Effector memory CD4-positive, alpha-beta T cell (primary cell): Measurements from ENCODE around the gene SYNDIG1.

Experiments
- DNase-seq, 3 donors: peaks; one replicate each; pipeline ENCODE4 v3.0.0-alpha.2; 2020
- H3K27ac ChIP-seq: 2 replicates; pipeline ENCODE4 v1.7.0; 2013; ENCODE audit warnings: mild to moderate bottlenecking, low read length, moderate library complexity; ENCODE audit not compliant: insufficient read depth, poor library complexity, severe bottlenecking
- H3K27me3 ChIP-seq: replicated peaks from 2 replicates; pipeline ENCODE4 v1.7.0; 2013; ENCODE audit warnings: mild to moderate bottlenecking, low read length; ENCODE audit not compliant: insufficient read depth, control insufficient read depth, poor library complexity, severe bottlenecking
- H3K36me3 ChIP-seq: 2 replicates; pipeline ENCODE4 v1.7.0; 2013; ENCODE audit warnings: mild to moderate bottlenecking, low read length, moderate library complexity; ENCODE audit not compliant: control insufficient read depth, insufficient read depth
- H3K4me1 ChIP-seq: 2 replicates; pipeline ENCODE4 v1.7.0; 2013; ENCODE audit warnings: low read length, mild to moderate bottlenecking; ENCODE audit not compliant: control insufficient read depth, insufficient read depth, poor library complexity, severe bottlenecking
- H3K4me3 ChIP-seq: 2 replicates; pipeline ENCODE4 v1.7.0; 2013; ENCODE audit warnings: low read length, low read depth, mild to moderate bottlenecking; ENCODE audit not compliant: insufficient read depth, poor library complexity, severe bottlenecking
- H3K9me3 ChIP-seq: 2 replicates; pipeline ENCODE4 v1.7.0; 2013; ENCODE audit warnings: mild to moderate bottlenecking, low read length, moderate library complexity; ENCODE audit not compliant: control insufficient read depth

SYNDIG1 gene

DNA sequence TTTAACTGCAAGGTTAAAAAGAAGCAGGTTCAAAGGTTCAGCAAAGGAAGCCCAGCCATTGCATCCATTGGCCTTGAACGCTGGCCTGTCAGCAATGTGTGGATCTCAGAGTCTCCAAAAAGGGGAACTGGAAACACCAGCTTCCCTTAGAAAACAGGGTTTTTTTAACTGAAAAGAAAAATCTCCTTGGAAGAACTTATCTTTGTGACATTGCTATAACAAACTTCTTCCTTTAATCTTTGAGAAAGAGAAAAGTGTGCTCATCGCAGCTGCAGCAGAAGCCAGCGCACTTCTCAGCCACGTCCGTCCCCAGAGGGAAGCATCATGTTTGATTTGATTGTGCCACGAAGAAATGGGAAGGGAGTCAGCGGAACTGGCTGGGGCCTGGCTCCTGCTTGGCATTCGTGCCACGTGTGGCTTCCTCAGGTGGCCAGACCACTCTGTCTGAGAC, 215.0 kb downstream of the SYNDIG1 start:
- no peak for DNase-seq
- Histone ChIP-seq H3K36me3 (no peaks in the 10 kb centered on the region), H3K27me3 (no peaks in the 10 kb centered on the region), H3K27ac (no peak overlapping the region), H3K4me3 (no peak overlapping the region), H3K4me1 (no peaks in the 10 kb centered on the region), H3K9me3 (no peaks in the 10 kb centered on the region)

DNA sequence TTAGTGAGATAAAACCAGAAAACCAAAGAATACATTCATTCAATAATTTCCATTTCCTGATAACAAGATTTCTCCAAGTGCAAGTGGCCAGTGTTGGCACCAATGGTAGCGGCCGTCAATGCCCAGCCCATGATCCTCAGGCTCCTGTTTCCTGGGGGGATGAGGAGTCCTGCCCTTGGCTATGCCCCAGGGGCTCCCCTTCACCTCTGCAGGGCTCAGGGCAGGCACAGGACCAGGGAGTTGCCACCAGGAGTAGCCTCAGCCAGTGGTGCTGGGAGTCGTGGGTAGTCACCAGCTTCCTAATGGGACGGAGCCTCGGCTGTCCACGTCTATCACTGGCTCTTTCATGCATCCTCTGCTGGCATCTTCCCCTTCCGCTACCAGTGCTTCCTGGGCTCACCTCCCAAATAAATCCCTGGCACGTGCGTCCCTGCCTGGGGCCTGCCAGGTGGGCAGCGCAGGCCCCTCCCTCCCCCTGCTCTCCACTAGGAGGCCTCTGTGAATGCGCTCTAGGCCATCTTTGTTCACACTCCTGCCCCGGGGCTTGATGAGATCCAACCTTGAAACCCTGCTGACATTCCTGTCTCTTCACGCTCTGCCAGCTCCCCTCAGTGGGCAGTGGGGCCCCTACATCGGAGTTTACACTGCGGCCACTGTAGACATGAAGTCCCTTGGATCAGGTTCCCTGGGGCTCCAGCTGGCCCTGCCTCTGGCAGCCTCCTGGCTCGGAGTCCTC, 215.7 kb downstream of the SYNDIG1 start:
- Histone ChIP-seq H3K27ac (no peak overlapping the region), H3K27me3 (no peaks in the 10 kb centered on the region), H3K36me3 (no peaks in the 10 kb centered on the region), H3K4me1 (no peaks in the 10 kb centered on the region), H3K4me3 (no peak overlapping the region), H3K9me3 (no peaks in the 10 kb centered on the region)
- DNase-seq, result no peak

DNA sequence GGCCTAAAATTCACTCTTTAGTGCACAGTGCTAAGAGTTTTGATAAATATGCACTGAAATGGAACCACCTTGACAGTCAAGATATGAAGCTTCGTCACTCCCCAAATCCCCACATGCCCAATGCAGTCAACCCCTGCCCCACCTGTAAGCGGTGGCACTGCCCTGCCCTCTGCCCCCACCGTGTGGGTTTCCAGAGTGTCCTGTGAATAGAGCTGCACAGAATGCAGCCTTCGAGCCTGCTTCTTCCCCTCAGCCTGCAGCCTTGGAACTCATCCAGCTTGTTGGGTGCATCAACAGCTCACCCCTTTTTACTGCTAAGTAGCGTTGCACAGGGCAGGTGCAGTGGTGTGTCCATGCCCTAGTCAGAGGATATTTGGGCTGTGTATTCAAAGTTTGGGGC, 216.3 kb downstream of the SYNDIG1 start:
- H3K9me3 ChIP-seq, result no peaks in the 10 kb centered on the region
- H3K36me3 ChIP-seq, result no peaks in the 10 kb centered on the region
- no peak overlapping the region for H3K27ac ChIP-seq

DNA sequence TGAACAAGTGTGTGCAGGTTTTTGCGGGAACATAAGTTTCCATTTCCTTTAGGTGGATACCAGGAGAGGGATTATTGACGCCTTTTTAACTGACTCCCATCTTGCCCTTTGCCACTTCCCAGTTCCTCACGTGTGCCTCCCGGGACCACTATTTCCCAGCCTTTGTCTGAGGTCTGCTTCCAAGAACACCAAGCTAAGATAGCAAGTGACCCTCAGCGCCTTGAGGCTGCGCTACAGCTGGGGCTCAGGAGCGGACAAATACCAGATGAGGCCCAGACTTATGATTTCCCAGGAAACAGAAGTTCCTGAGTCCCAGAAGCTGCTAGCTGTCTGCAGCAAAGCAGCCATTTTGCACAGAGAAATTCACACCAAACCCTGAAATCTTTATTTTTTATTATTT, 216.7 kb downstream of the SYNDIG1 start:
- no peak overlapping the region for H3K27ac ChIP-seq
- H3K36me3 ChIP-seq, result no peaks in the 10 kb centered on the region
- H3K4me3 ChIP-seq, result no peak overlapping the region
- H3K27me3 ChIP-seq, result no peaks in the 10 kb centered on the region
- no peaks in the 10 kb centered on the region for H3K9me3 ChIP-seq
- DNase-seq, result no peak
- H3K4me1 ChIP-seq, result no peaks in the 10 kb centered on the region

More for the DNA sequence above, 216.3 kb downstream of the SYNDIG1 start:
- no peak for DNase-seq
- H3K4me1 ChIP-seq, result no peaks in the 10 kb centered on the region
- H3K27me3 ChIP-seq, result no peaks in the 10 kb centered on the region
- no peak overlapping the region for H3K4me3 ChIP-seq

DNA sequence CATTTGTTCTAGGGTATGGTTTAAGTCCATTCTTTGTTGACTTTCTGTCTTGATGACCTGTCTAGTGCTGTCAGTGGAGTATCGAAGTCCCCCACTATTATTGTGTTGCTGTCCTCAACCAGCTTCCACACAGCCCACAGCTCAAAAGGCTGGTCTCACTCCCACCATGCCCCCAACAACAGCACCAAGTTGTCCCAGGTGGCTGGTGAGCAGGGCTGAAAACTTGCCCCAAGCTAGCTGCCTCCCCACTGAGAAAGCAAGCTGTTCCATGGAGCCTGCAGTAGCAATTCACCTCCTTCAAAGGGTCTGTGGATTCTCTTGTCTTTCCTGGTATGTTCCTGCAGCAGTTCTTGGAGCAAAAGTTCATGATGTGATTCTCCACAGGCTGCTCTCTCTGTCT, 221.0 kb downstream of the SYNDIG1 start:
- DNase-seq, result no peak
- Histone ChIP-seq H3K9me3 (no peaks in the 10 kb centered on the region), H3K4me3 (no peak overlapping the region), H3K27ac (no peak overlapping the region), H3K36me3 (no peaks in the 10 kb centered on the region), H3K27me3 (no peaks in the 10 kb centered on the region), H3K4me1 (no peaks in the 10 kb centered on the region)

DNA sequence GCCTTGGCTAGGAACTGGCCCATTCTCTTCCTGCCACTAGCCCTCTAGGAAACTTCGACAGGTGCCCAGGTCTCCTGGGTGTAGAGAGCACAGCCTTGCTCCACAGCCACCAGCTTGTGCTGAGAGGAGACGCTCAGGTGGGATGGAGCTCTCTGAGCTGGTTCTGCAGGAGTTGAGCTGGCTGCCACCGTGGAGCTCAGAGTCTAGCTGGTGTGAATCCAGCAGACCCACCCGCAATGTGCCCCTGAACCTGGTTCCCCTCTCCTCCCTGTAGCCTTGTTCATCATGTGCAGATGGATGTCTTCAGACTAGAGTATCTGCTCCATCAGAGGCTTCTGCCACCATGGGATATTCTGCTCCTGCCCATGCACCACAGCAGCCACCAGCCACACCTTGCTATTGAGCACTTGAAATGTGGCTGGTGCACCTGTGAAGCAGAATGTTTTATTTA, 222.5 kb downstream of the SYNDIG1 start:
- Histone ChIP-seq H3K27ac (no peak overlapping the region), H3K4me3 (no peak overlapping the region), H3K36me3 (no peaks in the 10 kb centered on the region), H3K9me3 (no peaks in the 10 kb centered on the region), H3K4me1 (no peaks in the 10 kb centered on the region), H3K27me3 (no peaks in the 10 kb centered on the region)
- DNase-seq, result no peak

DNA sequence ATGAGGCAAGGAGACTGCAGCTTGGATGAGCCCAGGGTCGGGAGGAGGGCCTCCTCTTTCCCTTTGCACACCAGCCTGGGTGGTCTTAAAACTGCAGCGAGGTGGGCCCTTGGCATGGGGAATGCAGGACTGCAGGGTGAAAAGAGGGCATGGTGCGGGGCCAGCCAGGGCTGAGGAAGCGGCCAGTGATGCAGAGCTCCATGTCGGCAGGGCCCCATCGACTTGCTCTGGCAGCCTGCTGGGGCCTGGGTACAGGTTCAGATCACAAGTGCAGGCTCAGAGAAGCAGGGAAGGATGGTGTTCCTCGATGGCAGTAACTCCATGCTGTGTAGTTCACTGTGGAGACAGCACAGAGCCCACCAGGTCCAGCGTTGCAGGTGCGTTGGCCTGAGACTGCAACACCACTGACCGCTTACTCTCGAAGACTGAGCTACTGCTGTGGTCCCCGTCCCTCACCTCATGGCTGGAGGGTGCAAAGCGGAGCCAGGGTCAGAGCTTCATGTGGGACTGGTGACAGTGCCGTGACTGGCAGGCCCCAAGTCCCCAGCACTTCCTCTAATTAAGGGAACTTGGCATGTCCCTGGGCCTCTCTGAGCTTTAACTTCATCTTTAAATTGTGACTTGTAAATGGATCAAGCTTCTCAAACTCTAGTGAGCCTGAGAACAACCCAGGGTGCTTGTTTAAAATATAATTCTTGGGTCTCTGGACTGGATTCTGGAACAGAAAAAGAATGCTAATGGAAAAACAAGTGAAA, 223.2 kb downstream of the SYNDIG1 start:
- no peak overlapping the region for H3K4me3 ChIP-seq
- no peak for DNase-seq
- H3K27me3 ChIP-seq, result no peaks in the 10 kb centered on the region
- no peak overlapping the region for H3K27ac ChIP-seq
- H3K9me3 ChIP-seq, result no peaks in the 10 kb centered on the region
- no peaks in the 10 kb centered on the region for H3K36me3 ChIP-seq
- H3K4me1 ChIP-seq, result no peaks in the 10 kb centered on the region

DNA sequence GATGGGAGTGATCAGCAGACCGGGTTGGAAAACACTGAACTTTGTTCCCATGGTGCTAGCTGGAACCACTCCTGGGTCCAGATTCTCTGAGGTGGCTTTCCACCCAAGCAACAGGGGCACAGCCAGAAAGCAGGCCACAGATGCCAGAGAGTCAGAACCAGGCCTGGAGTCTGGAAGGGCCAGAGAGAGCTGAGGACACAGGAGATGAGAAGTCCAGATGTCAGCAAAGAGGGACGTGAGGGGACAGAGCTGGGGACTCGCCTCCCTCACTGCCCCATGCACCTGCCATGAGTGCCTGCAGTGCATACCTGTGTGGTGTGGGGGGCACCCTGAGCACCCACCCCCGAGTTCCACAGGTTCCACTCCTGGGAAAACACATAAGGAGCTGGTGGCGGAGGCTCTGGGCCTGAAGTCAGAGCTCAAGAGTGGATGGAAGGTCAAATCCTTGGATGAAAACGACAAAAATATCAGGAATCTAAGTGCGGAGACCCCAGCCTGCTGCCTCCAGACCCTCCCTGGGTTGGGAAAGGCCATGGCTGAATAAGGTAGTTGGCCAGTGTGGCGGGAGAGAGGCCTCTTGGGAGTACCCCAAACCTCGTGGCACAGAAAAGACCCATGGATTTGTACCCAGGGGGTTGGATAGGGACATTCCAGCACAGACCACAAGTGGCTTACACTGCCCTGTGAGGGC, 224.2 kb downstream of the SYNDIG1 start:
- DNase-seq, result no peak
- no peaks in the 10 kb centered on the region for H3K36me3 ChIP-seq
- H3K9me3 ChIP-seq, result no peaks in the 10 kb centered on the region
- H3K4me1 ChIP-seq, result no peaks in the 10 kb centered on the region
- no peak overlapping the region for H3K27ac ChIP-seq
- H3K27me3 ChIP-seq, result no peaks in the 10 kb centered on the region
- no peak overlapping the region for H3K4me3 ChIP-seq

DNA sequence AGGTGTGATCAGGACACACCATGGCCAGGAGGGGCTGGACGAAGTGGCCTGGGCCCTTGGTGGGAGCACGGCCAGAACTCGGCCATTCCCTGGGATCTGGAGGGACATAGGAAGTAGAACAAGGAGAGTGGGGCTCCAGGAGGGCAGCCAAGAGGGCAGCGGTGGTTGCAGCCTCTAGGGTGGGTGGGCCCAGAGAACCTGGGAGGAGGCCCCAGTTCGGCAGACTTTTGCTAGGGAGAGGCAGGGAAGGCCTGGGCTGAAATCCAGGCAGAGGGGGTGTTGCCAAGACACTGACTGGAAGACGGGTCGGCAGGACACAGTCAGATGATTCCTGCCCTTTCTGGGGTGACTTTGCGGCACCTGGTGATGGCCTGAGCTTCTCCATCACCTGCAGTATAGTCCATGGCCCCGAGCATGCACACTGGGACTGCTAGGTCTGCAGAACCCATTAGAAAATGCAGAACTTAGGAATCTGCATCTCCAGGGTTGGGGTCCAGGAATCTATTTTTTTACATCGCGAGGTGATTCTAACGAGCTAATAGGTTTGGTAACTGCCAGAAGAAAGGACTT, 224.8 kb downstream of the SYNDIG1 start:
- H3K4me1 ChIP-seq, result no peaks in the 10 kb centered on the region
- no peaks in the 10 kb centered on the region for H3K27me3 ChIP-seq
- no peak for DNase-seq
- no peaks in the 10 kb centered on the region for H3K9me3 ChIP-seq
- no peaks in the 10 kb centered on the region for H3K36me3 ChIP-seq
- H3K4me3 ChIP-seq, result no peak overlapping the region
- no peak overlapping the region for H3K27ac ChIP-seq
